AG04450 (cell line): ENCODE measurements around the gene DLAT. TPM values are rescaled to one million over a fixed set of nuclear protein-coding genes. Genes with fewer than 3 reads are reported as not detected.

Experiments used
- CTCF ChIA-PET: fragments of 300-600, 350-600 bp; formaldehyde crosslinking; extraction: SDS; loops from one replicate; lab custom pipeline; 2022; ENCODE audit warnings: antibody characterized with exemption, inconsistent platforms; lab: Charles Lee
- POLR2A ChIA-PET: fragments of 350-600 bp; formaldehyde crosslinking; extraction: SDS; loops from one replicate; lab custom pipeline; 2021; ENCODE audit warnings: antibody characterized with exemption, inconsistent platforms; lab: Yijun Ruan, JAX
- DNase-seq: peaks from one replicate; pipeline ENCODE4 v3.0.0-alpha.2; 2011; ENCODE audit warnings: low read depth, low spot score
- H3K27ac ChIP-seq: one replicate; pipeline ENCODE4 v1.5.1; 2012; ENCODE audit warnings: low read depth, low read length, control low read depth
- H3K27me3 ChIP-seq: one replicate; pipeline ENCODE4 v1.6.0; 2012; ENCODE audit warnings: low read length; ENCODE audit not compliant: control insufficient read depth, insufficient read depth
- H3K4me3 ChIP-seq: 2 replicates; pipeline ENCODE4 v1.5.1; 2011; ENCODE audit warnings: mild to moderate bottlenecking, low read depth, low read length, control low read depth
- H3K9me3 ChIP-seq: 2 replicates; pipeline ENCODE4 v1.5.1; 2012; ENCODE audit warnings: low read length; ENCODE audit not compliant: control insufficient read depth, insufficient read depth
- CTCF ChIP-seq: IDR thresholded peaks from 2 replicates; pipeline ENCODE4 v1.5.1; 2011; ENCODE audit warnings: low read depth, low read length, control low read depth, inconsistent platforms
- polyA plus RNA-seq: library from polyadenylated mRNA; depleted of rRNA; stranded (reverse); fragments of >200 nt; gene quantifications from 2 replicates; pipeline ENCODE4 v1.2.3, GENCODE V29; 2011

The DLAT gene
- polyA plus RNA-seq, 1 experiment: 34.8 TPM

DNA sequence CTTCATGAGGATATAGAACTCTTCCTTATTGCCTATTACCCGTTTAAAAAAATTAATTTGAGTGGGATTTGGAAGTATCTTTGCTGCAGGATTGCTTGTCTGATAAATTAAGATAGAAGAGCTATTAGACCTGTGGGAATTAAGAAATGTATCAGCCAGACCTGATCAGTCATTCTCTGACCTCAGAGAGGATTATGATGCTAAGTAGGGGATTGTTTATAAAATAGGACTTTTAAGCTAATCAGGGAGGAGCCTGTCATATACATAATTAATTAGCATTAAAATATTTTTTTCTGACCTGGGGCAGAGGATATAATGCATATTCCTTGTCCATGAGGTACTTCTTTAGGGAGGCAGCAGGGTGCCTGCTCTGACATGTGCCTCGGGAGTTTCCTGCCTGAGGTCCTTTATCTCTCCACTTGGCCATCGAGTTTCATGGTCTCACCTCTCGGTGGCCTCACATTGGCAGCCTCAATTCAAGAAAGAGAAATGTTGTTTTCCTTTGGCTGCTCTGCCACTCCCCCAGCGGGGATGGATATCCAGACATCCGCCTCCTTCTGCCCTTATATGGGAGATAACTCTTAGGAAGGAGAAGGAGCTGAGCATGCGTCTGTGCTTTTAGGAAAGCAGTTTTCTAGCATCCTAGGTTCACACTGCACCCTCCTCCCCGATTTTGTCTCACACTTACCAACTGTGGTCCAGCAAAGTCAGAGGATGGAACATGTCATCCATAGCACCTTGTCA is 47.0 kb upstream of the DLAT start:
- H3K27ac ChIP-seq: no peak overlapping the region
- ChIA-PET CTCF (interaction anchor here (0.6 to 1.9 kb wide), 10 partner anchors 19 to 302 kb away, joined by 3 to 11 read pairs (median 3); no protein-coding TSS in a partner anchor), POLR2A (interaction anchor here (0.6 to 1.8 kb wide), 5 partner anchors 11 to 52 kb away, joined by 3 to 4 read pairs (median 4); no protein-coding TSS in a partner anchor)
- H3K9me3 ChIP-seq: no peaks in the 10 kb centered on the region
- H3K4me3 ChIP-seq: peak overlapping the region; percentile 76
- peak; percentile 15; the same call in 1 of the 2 replicates for TF ChIP-seq CTCF
- H3K27me3 ChIP-seq: no peaks in the 10 kb centered on the region
- DNase-seq: peak; percentile 15

- POLR2A ChIA-PET: no interaction called here
Observed at GRCh38 chr11:111980062-111980461, 45.1 kb upstream of the DLAT start.

DNA sequence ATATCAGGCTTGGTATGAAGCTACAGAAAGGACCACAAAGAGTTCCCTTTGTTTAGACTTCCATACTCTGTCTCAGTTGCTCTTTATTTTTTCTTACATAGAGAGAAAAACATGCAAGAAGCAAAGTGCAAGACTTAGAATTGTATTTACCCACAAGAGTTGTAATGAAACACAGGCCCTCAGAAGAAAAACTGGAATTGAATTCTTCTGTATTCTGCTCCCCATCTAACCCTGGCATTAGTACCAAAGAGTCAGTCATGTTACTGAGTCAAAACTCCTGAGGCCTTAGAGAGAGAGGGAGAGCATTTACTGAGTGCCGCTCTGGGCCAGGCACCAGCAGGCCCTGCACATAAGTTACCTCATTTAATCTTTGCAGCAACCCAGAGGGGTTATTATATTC is 43.9 kb upstream of the DLAT start:
- ChIA-PET POLR2A (no interaction called here), CTCF (interaction anchor here (0.7 to 4.4 kb wide), 12 partner anchors 7 to 130 kb away, joined by 3 to 42 read pairs (median 4); no protein-coding TSS in a partner anchor)
- no peak for TF ChIP-seq CTCF
- Histone ChIP-seq H3K9me3 (no peaks in the 10 kb centered on the region), H3K27ac (no peak overlapping the region), H3K27me3 (no peaks in the 10 kb centered on the region), H3K4me3 (no peak overlapping the region)
- DNase-seq: no peak

More at GRCh38 chr11:111980062-111980461, 45.1 kb upstream of the DLAT start:
- no peak for DNase-seq
- Histone ChIP-seq H3K27ac (no peak overlapping the region), H3K27me3 (no peaks in the 10 kb centered on the region), H3K4me3 (no peak overlapping the region), H3K9me3 (no peaks in the 10 kb centered on the region)
- CTCF ChIA-PET: interaction anchor here (0.7 to 4.4 kb wide), 4 partner anchors 14 to 139 kb away, joined by 3 to 42 read pairs (median 3); no protein-coding TSS in a partner anchor
- no peak for TF ChIP-seq CTCF

GRCh38 chr11:111982019-111982464 is 43.2 kb upstream of the DLAT start:
- Histone ChIP-seq H3K27ac (no peak overlapping the region), H3K4me3 (no peak overlapping the region), H3K27me3 (no peaks in the 10 kb centered on the region), H3K9me3 (no peaks in the 10 kb centered on the region)
- ChIA-PET POLR2A (no interaction called here), CTCF (interaction anchor here (0.7 to 4.4 kb wide), 14 partner anchors 8 to 130 kb away, joined by 3 to 42 read pairs (median 4); no protein-coding TSS in a partner anchor)
- no peak for DNase-seq
- TF ChIP-seq CTCF: peak; percentile 65
